ENCODE results near the gene KCNB1.

The KCNB1 gene

DNA sequence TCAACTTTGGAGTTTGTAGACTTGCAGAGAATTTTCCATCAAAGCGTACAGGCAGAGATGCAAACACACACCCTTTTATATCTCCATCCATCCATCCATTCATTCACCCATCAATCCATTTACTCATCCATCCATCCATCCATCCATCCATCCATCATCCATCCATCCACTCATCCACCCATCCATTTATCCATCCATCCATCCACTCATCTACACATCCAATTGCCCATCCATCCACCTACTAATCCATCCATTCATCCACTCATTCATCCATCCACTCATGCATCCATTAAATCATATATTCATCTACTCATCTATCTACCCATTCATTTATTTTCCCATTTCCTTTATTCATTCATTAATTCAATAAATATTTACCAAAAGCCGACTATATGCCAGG is 52.1 kb downstream of the KCNB1 start:
- no peak for DNase-seq (ENCODE audit: insufficient read length)
- FAIRE-seq, result no peak
- no peak for TF ChIP-seq POLR2A (IDR thresholded peaks at IDR 0.05; ENCODE audit: low read depth, low read length)
- no peak for TF ChIP-seq TAF1 (IDR thresholded peaks at IDR 0.05; ENCODE audit: borderline replicate concordance, low read depth, low read length)
- no peak for TF ChIP-seq POLR2AphosphoS5 (IDR thresholded peaks at IDR 0.05; ENCODE audit: low read depth, low read length)

DNA sequence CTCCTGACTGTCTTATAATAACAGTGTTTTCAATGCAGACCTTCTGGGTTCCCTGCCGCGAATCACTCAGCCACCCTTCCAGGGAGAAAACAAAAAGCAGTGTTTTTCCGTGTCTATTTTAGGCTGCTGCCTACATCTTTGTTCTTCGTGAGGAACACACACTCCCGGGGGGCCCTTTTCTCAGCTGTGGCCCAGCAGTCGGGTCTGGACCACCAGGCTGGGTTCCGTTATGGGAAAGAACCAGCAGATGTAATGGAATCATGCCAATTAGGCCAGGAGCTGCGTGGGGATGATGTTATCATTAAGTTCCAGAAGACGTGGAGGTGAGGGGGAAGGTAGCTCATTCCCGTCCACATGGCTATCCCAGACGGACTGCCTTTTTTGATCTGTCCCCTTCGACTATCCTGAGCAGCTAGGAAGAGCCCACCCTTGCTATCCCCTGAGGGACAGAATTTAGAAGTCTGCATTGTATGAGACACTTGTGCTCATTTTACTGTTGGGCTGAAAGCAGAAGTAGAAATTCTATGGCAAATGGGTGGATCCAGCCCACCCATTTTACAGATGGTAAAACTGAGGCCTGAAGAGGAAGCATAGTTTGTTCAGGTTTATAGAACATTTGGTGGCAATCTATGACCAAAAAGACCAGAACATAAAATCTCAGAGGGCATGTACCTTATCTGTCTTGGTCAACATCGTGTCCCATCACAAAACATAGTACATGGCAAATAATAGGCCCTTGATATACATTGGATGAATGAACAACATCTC is 54.5 kb downstream of the KCNB1 start:
- no peak for DNase-seq (ENCODE audit: insufficient read length)
- no peak for FAIRE-seq
- no peak for TF ChIP-seq POLR2A (IDR thresholded peaks at IDR 0.05; ENCODE audit: low read depth, low read length)
- TF ChIP-seq POLR2AphosphoS5 (IDR thresholded peaks at IDR 0.05; ENCODE audit: low read depth, low read length), result no peak
- TF ChIP-seq TAF1 (IDR thresholded peaks at IDR 0.05; ENCODE audit: borderline replicate concordance, low read depth, low read length), result no peak

DNA sequence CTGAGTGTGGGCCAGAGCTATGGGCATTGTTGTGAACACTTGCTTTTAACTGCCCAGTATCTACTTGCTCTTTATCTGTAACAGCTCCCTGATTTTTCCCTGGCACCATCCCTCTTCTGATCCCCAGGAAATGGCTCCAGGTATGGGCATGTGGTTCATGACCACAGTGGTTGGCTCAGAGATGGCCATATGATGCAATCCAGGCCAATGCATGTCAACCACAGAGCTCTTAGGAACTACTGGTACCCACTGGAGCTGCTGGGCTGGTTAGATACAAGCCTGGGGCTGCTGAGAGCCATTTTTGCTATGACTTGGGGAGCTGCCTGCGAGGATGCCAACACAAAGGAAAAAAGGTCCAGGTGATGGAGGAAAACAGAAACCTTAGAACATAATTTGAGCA is 55.6 kb downstream of the KCNB1 start:
- no peak for FAIRE-seq
- no peak for TF ChIP-seq POLR2AphosphoS5 (IDR thresholded peaks at IDR 0.05; ENCODE audit: low read depth, low read length)
- TF ChIP-seq POLR2A (IDR thresholded peaks at IDR 0.05; ENCODE audit: low read depth, low read length), result no peak

GRCh38 chr20:49426395-49426794 is 56.1 kb downstream of the KCNB1 start:
- no peak for TF ChIP-seq POLR2AphosphoS5 (IDR thresholded peaks at IDR 0.05; ENCODE audit: low read depth, low read length)
- no peak for TF ChIP-seq TAF1 (IDR thresholded peaks at IDR 0.05; ENCODE audit: borderline replicate concordance, low read depth, low read length)
- no peak for TF ChIP-seq POLR2A (IDR thresholded peaks at IDR 0.05; ENCODE audit: low read depth, low read length)
- no peak for FAIRE-seq
- no peak for DNase-seq (ENCODE audit: insufficient read length)

More for the DNA sequence above, 55.6 kb downstream of the KCNB1 start:
- DNase-seq (ENCODE audit: insufficient read length), result no peak

GRCh38 chr20:49424536-49424935 is 57.9 kb downstream of the KCNB1 start:
- TF ChIP-seq POLR2A (IDR thresholded peaks at IDR 0.05; ENCODE audit: low read depth, low read length) (no peak), TAF1 (IDR thresholded peaks at IDR 0.05; ENCODE audit: borderline replicate concordance, low read depth, low read length) (no peak), POLR2AphosphoS5 (IDR thresholded peaks at IDR 0.05; ENCODE audit: low read depth, low read length) (no peak)
- FAIRE-seq (no peak), DNase-seq (ENCODE audit: insufficient read length) (no peak)

- FAIRE-seq, result no peak
- TF ChIP-seq POLR2AphosphoS5 (IDR thresholded peaks at IDR 0.05; ENCODE audit: low read depth, low read length) (no peak), TAF1 (IDR thresholded peaks at IDR 0.05; ENCODE audit: borderline replicate concordance, low read depth, low read length) (no peak), POLR2A (IDR thresholded peaks at IDR 0.05; ENCODE audit: low read depth, low read length) (no peak)
Observed at GRCh38 chr20:49422161-49422560, 60.3 kb downstream of the KCNB1 start.

GRCh38 chr20:49420811-49421295 is 61.6 kb downstream of the KCNB1 start:
- DNase-seq (ENCODE audit: insufficient read length) (no peak), FAIRE-seq (no peak)
- TF ChIP-seq POLR2AphosphoS5 (IDR thresholded peaks at IDR 0.05; ENCODE audit: low read depth, low read length), result no peak
- TF ChIP-seq POLR2A (IDR thresholded peaks at IDR 0.05; ENCODE audit: low read depth, low read length), result no peak
- TF ChIP-seq TAF1 (IDR thresholded peaks at IDR 0.05; ENCODE audit: borderline replicate concordance, low read depth, low read length), result no peak

More at GRCh38 chr20:49422161-49422560, 60.3 kb downstream of the KCNB1 start:
- DNase-seq (ENCODE audit: insufficient read length), result no peak

- TF ChIP-seq POLR2AphosphoS5 (IDR thresholded peaks at IDR 0.05; ENCODE audit: low read depth, low read length) (no peak), POLR2A (IDR thresholded peaks at IDR 0.05; ENCODE audit: low read depth, low read length) (no peak), TAF1 (IDR thresholded peaks at IDR 0.05; ENCODE audit: borderline replicate concordance, low read depth, low read length) (no peak)
- DNase-seq (ENCODE audit: insufficient read length), result no peak
- no peak for FAIRE-seq
Observed at GRCh38 chr20:49420292-49420691, 62.2 kb downstream of the KCNB1 start.

- DNase-seq (ENCODE audit: insufficient read length) (no peak), FAIRE-seq (no peak)
- TF ChIP-seq POLR2A (IDR thresholded peaks at IDR 0.05; ENCODE audit: low read depth, low read length), result no peak
- TF ChIP-seq TAF1 (IDR thresholded peaks at IDR 0.05; ENCODE audit: borderline replicate concordance, low read depth, low read length), result no peak
- no peak for TF ChIP-seq POLR2AphosphoS5 (IDR thresholded peaks at IDR 0.05; ENCODE audit: low read depth, low read length)
Observed at GRCh38 chr20:49419785-49420184, 62.7 kb downstream of the KCNB1 start.

DNA sequence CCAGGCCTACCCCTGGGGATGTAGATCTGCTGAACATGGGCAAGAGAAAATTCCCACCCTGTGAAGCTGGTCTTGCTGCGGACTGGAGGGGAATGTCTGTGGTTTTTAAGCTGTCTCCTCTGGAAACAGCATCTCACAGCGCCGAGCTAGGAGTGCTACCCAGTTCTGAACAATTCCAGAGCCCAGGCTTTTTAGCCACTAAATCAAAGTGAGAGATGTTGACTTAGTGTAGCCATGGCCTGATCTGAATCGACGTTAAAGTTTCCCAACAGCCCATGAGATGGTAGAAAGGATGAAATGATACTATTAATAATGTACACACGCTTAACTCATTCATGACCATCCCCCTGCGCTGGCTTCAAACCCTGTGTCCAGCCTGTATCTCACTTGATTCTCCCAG is 63.7 kb downstream of the KCNB1 start:
- TF ChIP-seq TAF1 (IDR thresholded peaks at IDR 0.05; ENCODE audit: borderline replicate concordance, low read depth, low read length) (no peak), POLR2AphosphoS5 (IDR thresholded peaks at IDR 0.05; ENCODE audit: low read depth, low read length) (no peak), POLR2A (IDR thresholded peaks at IDR 0.05; ENCODE audit: low read depth, low read length) (no peak)
- FAIRE-seq, result no peak
- DNase-seq (ENCODE audit: insufficient read length), result no peak

GRCh38 chr20:49417843-49418555 is 64.5 kb downstream of the KCNB1 start:
- TF ChIP-seq POLR2A (IDR thresholded peaks at IDR 0.05; ENCODE audit: low read depth, low read length) (no peak), POLR2AphosphoS5 (IDR thresholded peaks at IDR 0.05; ENCODE audit: low read depth, low read length) (no peak), TAF1 (IDR thresholded peaks at IDR 0.05; ENCODE audit: borderline replicate concordance, low read depth, low read length) (no peak)

DNA sequence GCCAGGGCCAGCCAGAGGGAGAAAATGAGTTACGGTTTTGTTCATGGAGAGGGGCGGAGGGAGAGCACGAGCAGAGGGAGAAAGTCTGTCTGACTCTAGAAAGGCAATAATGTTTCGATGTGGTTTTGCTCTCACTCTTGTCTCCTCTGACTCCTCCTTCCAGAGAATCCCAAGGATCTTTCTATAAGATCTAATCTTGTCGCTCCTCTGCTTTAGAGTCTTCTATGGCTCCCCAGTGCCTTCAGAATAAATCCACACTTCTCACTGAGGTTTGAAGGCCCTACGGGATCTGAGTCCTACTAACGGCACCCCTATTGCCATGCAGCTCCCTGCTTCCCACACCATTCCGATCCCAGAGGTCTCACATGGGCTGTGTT is 66.8 kb downstream of the KCNB1 start:
- FAIRE-seq (no peak), DNase-seq (ENCODE audit: insufficient read length) (no peak)
- TF ChIP-seq TAF1 (IDR thresholded peaks at IDR 0.05; ENCODE audit: borderline replicate concordance, low read depth, low read length) (no peak), POLR2AphosphoS5 (IDR thresholded peaks at IDR 0.05; ENCODE audit: low read depth, low read length) (no peak), POLR2A (IDR thresholded peaks at IDR 0.05; ENCODE audit: low read depth, low read length) (no peak)

More at GRCh38 chr20:49417843-49418555, 64.5 kb downstream of the KCNB1 start:
- FAIRE-seq, result no peak
- DNase-seq (ENCODE audit: insufficient read length), result no peak
